Measurements from ENCODE around the gene CEBPA.
"Not testable (repeated sequence)": the region's sequence is repeated elsewhere in the genome, so short reads cannot be mapped to it uniquely, and the experiment has no call there.

CEBPA gene

DNA sequence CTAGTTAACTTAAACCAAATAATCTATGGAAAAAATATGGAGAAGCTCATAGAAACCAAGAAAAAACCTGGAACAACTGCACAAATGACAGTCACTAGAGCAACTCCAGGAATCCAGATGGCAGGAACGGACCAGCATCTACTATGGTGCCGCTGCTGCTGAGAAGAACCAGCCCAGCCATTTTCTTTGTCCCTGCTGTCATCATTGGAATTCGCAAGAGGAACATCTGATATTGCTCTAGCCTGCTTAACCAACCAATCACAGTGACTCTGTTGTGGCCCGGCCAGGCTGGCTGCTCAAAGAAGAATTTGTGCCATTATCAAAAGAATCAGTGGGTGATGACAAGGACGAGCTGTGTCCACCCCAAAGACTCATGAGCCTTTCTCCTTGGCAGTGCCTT lies 33.1 kb upstream of the CEBPA start:
- no peak overlapping the region for H3K27ac Mint-ChIP-seq
- H3K9me3 Mint-ChIP-seq = no peaks in the 10 kb centered on the region
- no peaks in the 10 kb centered on the region for H3K36me3 Mint-ChIP-seq (ENCODE audit: low read depth)
- no peak overlapping the region for H3K4me3 Mint-ChIP-seq
- H3K27me3 Mint-ChIP-seq = peaks cover 11% of the 10 kb centered on the region
- no peaks in the 10 kb centered on the region for H3K4me1 Mint-ChIP-seq (ENCODE audit: low read depth)
- DNase-seq = no peak

DNA sequence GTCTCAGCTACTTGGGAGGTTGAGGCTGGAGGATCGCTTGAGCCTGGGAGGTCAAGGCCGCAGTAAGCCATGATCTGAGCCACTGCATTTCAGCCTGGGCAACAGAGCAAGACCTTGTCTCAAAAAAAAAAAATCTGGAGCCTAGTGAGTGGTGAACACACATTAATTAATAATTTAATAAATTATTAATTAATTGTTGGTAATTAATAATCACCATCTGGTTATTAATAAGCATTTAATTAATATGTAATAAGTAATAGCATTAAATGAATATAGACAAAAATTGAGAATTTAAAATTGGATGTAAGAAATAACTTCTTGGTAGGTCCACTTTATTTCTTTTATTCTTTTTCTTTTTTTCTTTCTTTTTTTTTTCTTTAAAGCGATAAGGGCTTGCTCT lies 31.9 kb upstream of the CEBPA start:
- Mint-ChIP-seq H3K9me3 (no peaks in the 10 kb centered on the region), H3K27ac (no peak overlapping the region), H3K27me3 (peaks cover 18% of the 10 kb centered on the region), H3K36me3 (ENCODE audit: low read depth) (no peaks in the 10 kb centered on the region), H3K4me3 (no peak overlapping the region), H3K4me1 (ENCODE audit: low read depth) (no peaks in the 10 kb centered on the region)
- DNase-seq = no peak

DNA sequence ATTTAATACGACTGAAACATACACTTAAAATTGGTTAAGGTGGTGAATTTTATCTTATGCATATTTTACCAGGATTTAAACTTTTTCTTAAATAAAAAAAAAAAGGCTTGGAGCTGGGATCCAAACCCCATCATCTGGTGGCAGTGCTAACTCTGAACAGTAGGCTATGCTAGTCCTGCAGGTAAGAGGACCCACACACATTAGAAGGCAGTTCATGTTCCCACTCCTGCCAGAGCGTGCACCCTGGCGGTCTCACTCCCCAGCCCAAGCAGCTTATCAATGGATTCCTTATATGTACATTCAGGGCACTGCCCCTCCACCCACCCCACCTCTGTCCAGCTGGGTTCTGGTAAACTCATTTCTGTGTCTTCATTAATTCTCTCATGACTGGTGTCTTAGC lies 31.3 kb upstream of the CEBPA start:
- Mint-ChIP-seq H3K27me3 (peaks cover 16% of the 10 kb centered on the region), H3K9me3 (no peaks in the 10 kb centered on the region), H3K4me3 (no peak overlapping the region), H3K27ac (no peak overlapping the region), H3K4me1 (ENCODE audit: low read depth) (no peaks in the 10 kb centered on the region), H3K36me3 (ENCODE audit: low read depth) (no peaks in the 10 kb centered on the region)
- no peak for DNase-seq

DNA sequence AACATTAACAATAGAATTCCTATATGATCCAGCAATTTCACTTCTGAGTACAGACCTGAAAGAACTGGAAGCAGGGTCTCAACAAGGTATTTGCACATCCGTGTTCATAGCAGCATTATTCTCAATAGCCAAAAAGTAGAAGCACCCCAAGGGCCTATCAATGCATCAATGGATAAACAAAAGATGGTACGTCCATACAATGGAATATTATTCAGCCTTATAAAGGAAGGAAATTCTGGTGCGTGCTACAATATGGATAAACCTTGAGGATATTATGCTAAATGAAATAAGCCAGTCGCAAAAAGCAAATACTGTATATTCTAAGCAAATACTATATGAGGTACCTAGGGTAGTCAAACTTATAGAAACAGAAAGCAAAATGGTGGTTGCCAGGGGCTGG lies 30.8 kb upstream of the CEBPA start:
- no peaks in the 10 kb centered on the region for H3K36me3 Mint-ChIP-seq (ENCODE audit: low read depth)
- H3K4me3 Mint-ChIP-seq = no peak overlapping the region
- H3K27ac Mint-ChIP-seq = no peak overlapping the region
- H3K9me3 Mint-ChIP-seq = no peaks in the 10 kb centered on the region
- no peak for DNase-seq
- peaks cover 18% of the 10 kb centered on the region for H3K27me3 Mint-ChIP-seq
- no peaks in the 10 kb centered on the region for H3K4me1 Mint-ChIP-seq (ENCODE audit: low read depth)

- Mint-ChIP-seq H3K27me3 (peaks cover 18% of the 10 kb centered on the region), H3K27ac (no peak overlapping the region), H3K9me3 (no peaks in the 10 kb centered on the region), H3K4me1 (ENCODE audit: low read depth) (no peaks in the 10 kb centered on the region), H3K4me3 (no peak overlapping the region), H3K36me3 (ENCODE audit: low read depth) (no peaks in the 10 kb centered on the region)
- no peak for DNase-seq
Measured at GRCh38 chr19:33332248-33332647, 29.9 kb upstream of the CEBPA start.

DNA sequence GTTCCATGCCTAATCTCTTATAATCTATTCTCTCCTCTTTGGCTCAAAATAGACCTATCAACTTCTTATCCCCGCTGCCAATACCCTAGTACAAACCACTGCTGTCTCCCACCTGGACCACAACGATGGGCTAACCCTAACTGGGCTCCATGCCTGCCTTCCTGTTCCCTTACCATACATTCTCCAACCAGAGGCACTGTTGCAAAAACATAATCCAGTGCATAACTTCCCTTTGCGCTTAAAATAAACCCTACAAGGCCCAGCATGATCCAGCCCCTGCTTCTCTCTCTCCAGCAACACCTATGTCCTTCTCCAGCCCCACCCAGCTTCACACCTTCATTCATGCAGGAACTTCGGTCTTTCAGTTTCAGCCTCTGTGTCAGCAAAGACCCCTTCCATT lies 27.4 kb upstream of the CEBPA start:
- H3K4me1 Mint-ChIP-seq (ENCODE audit: low read depth) = no peaks in the 10 kb centered on the region
- no peaks in the 10 kb centered on the region for H3K36me3 Mint-ChIP-seq (ENCODE audit: low read depth)
- H3K27me3 Mint-ChIP-seq = peaks cover 18% of the 10 kb centered on the region
- DNase-seq = no peak
- H3K4me3 Mint-ChIP-seq = no peak overlapping the region
- no peaks in the 10 kb centered on the region for H3K9me3 Mint-ChIP-seq
- no peak overlapping the region for H3K27ac Mint-ChIP-seq

DNA sequence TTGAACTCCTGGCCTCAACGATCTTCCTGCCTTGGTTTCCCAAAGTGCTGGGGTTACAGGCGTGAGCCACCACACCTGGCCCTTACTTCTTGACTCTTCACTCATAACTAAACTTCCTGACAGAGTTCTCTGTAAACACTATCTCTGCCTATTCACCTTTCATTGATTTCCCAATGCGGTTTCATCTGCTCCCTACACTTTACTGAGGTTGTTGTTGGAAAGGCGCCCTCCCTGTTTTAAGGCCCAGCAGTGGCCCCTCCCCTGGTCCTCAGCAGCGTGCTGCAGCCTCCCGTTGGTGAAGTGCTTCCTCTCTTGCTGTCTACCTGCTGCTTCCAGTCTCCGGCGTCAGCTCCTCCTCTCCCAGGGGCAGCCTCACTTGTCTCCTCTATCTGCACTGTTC lies 26.7 kb upstream of the CEBPA start:
- no peak overlapping the region for H3K27ac Mint-ChIP-seq
- H3K27me3 Mint-ChIP-seq = peaks cover 18% of the 10 kb centered on the region
- no peaks in the 10 kb centered on the region for H3K4me1 Mint-ChIP-seq (ENCODE audit: low read depth)
- DNase-seq = no peak
- H3K36me3 Mint-ChIP-seq (ENCODE audit: low read depth) = no peaks in the 10 kb centered on the region
- no peak overlapping the region for H3K4me3 Mint-ChIP-seq
- H3K9me3 Mint-ChIP-seq = no peaks in the 10 kb centered on the region

GRCh38 chr19:33325920-33326319 lies 23.6 kb upstream of the CEBPA start:
- no peaks in the 10 kb centered on the region for H3K4me1 Mint-ChIP-seq (ENCODE audit: low read depth)
- no peak overlapping the region for H3K4me3 Mint-ChIP-seq
- no peaks in the 10 kb centered on the region for H3K36me3 Mint-ChIP-seq (ENCODE audit: low read depth)
- DNase-seq = no peak
- H3K9me3 Mint-ChIP-seq = no peaks in the 10 kb centered on the region
- H3K27me3 Mint-ChIP-seq = peaks cover 18% of the 10 kb centered on the region
- H3K27ac Mint-ChIP-seq = no peak overlapping the region

DNA sequence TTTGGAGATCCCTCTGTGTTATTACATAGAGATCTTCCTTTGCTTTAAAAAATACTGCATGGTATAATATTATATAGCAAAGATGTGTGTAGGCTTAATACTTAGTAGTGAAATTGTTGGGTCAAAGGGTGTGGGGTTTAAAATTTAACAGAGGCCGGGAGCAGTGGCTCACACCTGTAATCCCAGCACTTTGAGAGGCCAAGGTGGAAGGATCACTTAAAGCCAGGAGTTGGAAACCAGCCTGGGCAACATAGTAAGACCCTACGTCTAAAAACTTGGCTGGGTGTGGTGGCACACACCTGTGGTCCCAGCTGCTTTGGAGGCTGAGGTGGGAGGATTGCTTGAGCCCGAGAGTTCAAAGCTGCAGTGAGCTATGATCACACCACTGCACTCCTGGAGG lies 22.3 kb upstream of the CEBPA start:
- no peak for DNase-seq
- Mint-ChIP-seq H3K4me1 (ENCODE audit: low read depth) (no peaks in the 10 kb centered on the region), H3K4me3 (no peak overlapping the region), H3K27me3 (peaks cover 10% of the 10 kb centered on the region), H3K27ac (no peak overlapping the region), H3K9me3 (peaks cover 5% of the 10 kb centered on the region), H3K36me3 (ENCODE audit: low read depth) (no peaks in the 10 kb centered on the region)

DNA sequence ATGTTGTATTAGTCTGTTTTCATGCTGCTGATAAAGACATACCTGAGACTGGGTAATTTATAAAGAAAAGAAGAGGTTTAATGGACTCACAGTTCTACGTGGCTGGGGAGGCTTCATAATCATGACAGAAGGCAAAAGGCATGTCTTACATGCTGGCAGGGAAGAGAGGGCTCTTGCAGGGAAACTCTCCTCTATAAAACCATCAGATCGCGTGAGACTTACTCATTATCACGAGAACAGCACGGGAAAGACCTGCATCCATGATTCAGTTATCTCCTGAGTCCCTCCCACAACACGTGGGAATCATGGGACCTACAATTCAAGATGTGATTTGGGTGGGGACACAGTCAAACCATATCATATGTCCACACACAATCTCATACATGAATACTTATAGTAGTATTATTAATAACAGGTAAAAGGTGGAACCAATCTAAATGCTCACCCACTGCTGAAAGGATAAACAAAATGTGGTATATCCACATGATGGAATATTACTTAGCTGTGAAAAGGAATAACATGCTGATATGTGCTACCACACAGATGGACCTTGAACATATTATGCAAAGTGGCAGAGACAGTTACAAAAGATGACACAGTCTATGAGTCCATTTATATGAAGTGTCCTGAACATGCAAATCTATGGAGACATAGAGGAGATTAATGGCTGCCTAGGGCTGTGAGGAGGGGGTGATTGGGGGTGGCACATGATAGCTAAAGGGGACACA lies 20.9 kb upstream of the CEBPA start:
- H3K9me3 Mint-ChIP-seq = peaks cover 5% of the 10 kb centered on the region
- H3K27me3 Mint-ChIP-seq = no peaks in the 10 kb centered on the region
- no peak for DNase-seq
- no peaks in the 10 kb centered on the region for H3K36me3 Mint-ChIP-seq (ENCODE audit: low read depth)
- no peak overlapping the region for H3K4me3 Mint-ChIP-seq
- H3K4me1 Mint-ChIP-seq (ENCODE audit: low read depth) = no peaks in the 10 kb centered on the region
- H3K27ac Mint-ChIP-seq = no peak overlapping the region

GRCh38 chr19:33320636-33321035 lies 18.3 kb upstream of the CEBPA start:
- Mint-ChIP-seq H3K4me3 (no peak overlapping the region), H3K27me3 (no peaks in the 10 kb centered on the region), H3K9me3 (peaks cover 5% of the 10 kb centered on the region), H3K36me3 (ENCODE audit: low read depth) (no peaks in the 10 kb centered on the region), H3K4me1 (ENCODE audit: low read depth) (no peaks in the 10 kb centered on the region), H3K27ac (no peak overlapping the region)
- DNase-seq = no peak

- H3K27me3 Mint-ChIP-seq; H3K4me3 Mint-ChIP-seq; H3K4me1 Mint-ChIP-seq (ENCODE audit: low read depth); H3K27ac Mint-ChIP-seq; H3K36me3 Mint-ChIP-seq (ENCODE audit: low read depth); DNase-seq; H3K9me3 Mint-ChIP-seq: not testable (repeated sequence)
Measured at GRCh38 chr19:33317991-33318390, 15.7 kb upstream of the CEBPA start.

DNA sequence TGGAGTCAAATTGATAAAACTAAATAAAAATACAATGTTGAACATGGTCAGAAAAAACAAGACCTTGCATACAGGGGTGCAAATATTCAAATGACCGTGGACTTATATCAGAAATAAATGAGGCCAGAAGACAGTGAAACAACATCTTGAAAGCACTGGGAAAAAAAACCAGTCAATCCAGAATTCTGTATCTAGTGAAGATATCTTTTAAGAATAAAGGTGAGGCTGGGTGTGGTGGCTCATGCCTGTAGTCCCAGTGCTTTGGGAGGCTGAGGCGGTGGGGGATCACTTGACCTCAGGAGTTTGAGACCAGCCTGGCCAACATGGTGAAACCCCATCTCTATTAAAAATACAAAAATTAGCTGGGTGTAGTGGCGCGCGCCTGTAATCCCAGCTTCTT lies 15.2 kb upstream of the CEBPA start:
- Mint-ChIP-seq H3K27me3 (peaks cover 11% of the 10 kb centered on the region), H3K36me3 (ENCODE audit: low read depth) (no peaks in the 10 kb centered on the region), H3K4me3 (no peak overlapping the region), H3K27ac (no peak overlapping the region), H3K9me3 (peaks cover 5% of the 10 kb centered on the region), H3K4me1 (ENCODE audit: low read depth) (no peaks in the 10 kb centered on the region)
- DNase-seq = no peak

- Mint-ChIP-seq H3K36me3 (ENCODE audit: low read depth) (no peaks in the 10 kb centered on the region), H3K4me3 (no peak overlapping the region), H3K4me1 (ENCODE audit: low read depth) (no peaks in the 10 kb centered on the region), H3K9me3 (peaks cover 5% of the 10 kb centered on the region), H3K27ac (no peak overlapping the region), H3K27me3 (peaks cover 14% of the 10 kb centered on the region)
- DNase-seq = no peak
Measured at GRCh38 chr19:33316541-33317264, 14.4 kb upstream of the CEBPA start.

GRCh38 chr19:33312808-33313207 lies 10.5 kb upstream of the CEBPA start:
- H3K4me1 Mint-ChIP-seq (ENCODE audit: low read depth) = not testable (repeated sequence)

More at GRCh38 chr19:33312808-33313207, 10.5 kb upstream of the CEBPA start:
- DNase-seq; H3K27ac Mint-ChIP-seq; H3K9me3 Mint-ChIP-seq; H3K4me3 Mint-ChIP-seq; H3K36me3 Mint-ChIP-seq (ENCODE audit: low read depth): not testable (repeated sequence)
- peaks cover 33% of the 10 kb centered on the region for H3K27me3 Mint-ChIP-seq
